SH-SY5Y (cell line): ENCODE measurements around the gene IL1R1.

ENCODE experiments used
- GATA2 ChIP-seq: IDR thresholded peaks from 2 replicates; pipeline ENCODE4 v1.6.1; 2011; ENCODE audit warnings: mild to moderate bottlenecking, low read depth, low read length
- GATA3 ChIP-seq: IDR thresholded peaks from 2 replicates; pipeline ENCODE4 v1.6.1; 2011; ENCODE audit warnings: low read depth, mild to moderate bottlenecking, low read length, moderate library complexity

DNA sequence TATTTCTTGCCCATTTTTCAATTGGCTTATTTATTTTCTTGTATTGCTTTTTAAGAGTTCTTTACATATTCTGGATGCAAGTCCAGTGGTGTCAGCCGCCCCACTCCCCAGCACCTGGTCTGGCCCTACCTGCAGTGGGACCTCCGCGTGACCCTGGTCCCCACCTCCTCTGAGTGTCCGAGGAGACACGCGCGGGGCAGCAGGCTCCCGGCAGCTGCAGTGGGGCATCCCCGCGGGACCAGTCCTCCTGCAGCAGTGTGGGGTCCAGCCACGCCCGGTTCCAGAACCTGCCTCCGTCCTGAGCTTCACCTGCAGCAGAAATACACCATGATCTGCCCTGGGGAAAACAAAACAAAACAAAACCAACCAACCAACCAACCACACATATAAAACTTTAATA is 48.9 kb upstream of the IL1R1 start:
- TF ChIP-seq GATA3 (no peak), GATA2 (no peak)
